GM23248 (cell line): ENCODE results near the gene GNAI1. TPM values are rescaled to one million over a fixed set of nuclear protein-coding genes. Genes with fewer than 3 reads are reported as not detected.

ENCODE experiments used
- DNase-seq: peaks from one replicate; pipeline ENCODE4 v3.0.0-alpha.2; 2015
- H2AFZ ChIP-seq: fragments of 200-600 bp; sonication (generic); 2 replicates; pipeline ENCODE4 v1.6.1; 2016; ENCODE audit warnings: antibody characterized with exemption
- H3F3A ChIP-seq: fragments of 200-600 bp; sonication (generic); 2 replicates; pipeline ENCODE4 v1.6.1; 2016; ENCODE audit warnings: mild to moderate bottlenecking, antibody characterized with exemption, mixed run types; ENCODE audit not compliant: insufficient read depth
- H3K27ac ChIP-seq: fragments of 200-600 bp; sonication (generic); 2 replicates; pipeline ENCODE4 v1.5.1; 2016; ENCODE audit warnings: mild to moderate bottlenecking
- H3K27me3 ChIP-seq: fragments of 200-600 bp; sonication (generic); replicated peaks from 2 replicates; pipeline ENCODE4 v1.6.1; 2016; ENCODE audit warnings: mild to moderate bottlenecking; ENCODE audit not compliant: insufficient read depth
- H3K36me3 ChIP-seq: fragments of 200-600 bp; sonication (generic); 2 replicates; pipeline ENCODE4 v1.6.1; 2016; ENCODE audit warnings: low read depth, mild to moderate bottlenecking
- H3K4me1 ChIP-seq: fragments of 200-600 bp; sonication (generic); 2 replicates; pipeline ENCODE4 v1.6.1; 2016; ENCODE audit warnings: mild to moderate bottlenecking; ENCODE audit not compliant: insufficient read depth
- H3K4me2 ChIP-seq: fragments of 200-600 bp; sonication (generic); one replicate; pipeline ENCODE4 v1.6.1; 2016; ENCODE audit warnings: mild to moderate bottlenecking; ENCODE audit not compliant: unreplicated experiment
- H3K4me3 ChIP-seq: fragments of 200-600 bp; sonication (generic); 2 replicates; pipeline ENCODE4 v1.5.1; 2016; ENCODE audit warnings: mild to moderate bottlenecking
- H3K79me2 ChIP-seq: fragments of 200-600 bp; sonication (generic); 2 replicates; pipeline ENCODE4 v1.6.1; 2016; ENCODE audit warnings: mild to moderate bottlenecking; ENCODE audit not compliant: insufficient read depth
- H3K9ac ChIP-seq: fragments of 200-600 bp; sonication (generic); 2 replicates; pipeline ENCODE4 v1.6.1; 2016; ENCODE audit warnings: mild to moderate bottlenecking
- H3K9me2 ChIP-seq: fragments of 200-600 bp; sonication (generic); 2 replicates; pipeline ENCODE4 v1.6.1; 2016; ENCODE audit warnings: mixed run types, mild to moderate bottlenecking, moderate library complexity; ENCODE audit not compliant: insufficient read depth
- H3K9me3 ChIP-seq: fragments of 200-600 bp; sonication (generic); one replicate; pipeline ENCODE4 v1.6.1; 2017; ENCODE audit warnings: low read depth
- H4K20me1 ChIP-seq: fragments of 200-600 bp; sonication (generic); 2 replicates; pipeline ENCODE4 v1.6.0; 2016; ENCODE audit not compliant: insufficient read depth
- EZH2 ChIP-seq: fragments of 200-600 bp; sonication (generic); IDR thresholded peaks from 2 replicates; pipeline ENCODE4 v1.6.1; 2018; ENCODE audit warnings: antibody characterized with exemption, mild to moderate bottlenecking; ENCODE audit not compliant: insufficient read depth, poor library complexity, severe bottlenecking
- EZH2phosphoT487 ChIP-seq: fragments of 200-600 bp; sonication (generic); IDR thresholded peaks from 2 replicates; pipeline ENCODE4 v1.6.1; 2018; ENCODE audit warnings: antibody characterized with exemption, moderate library complexity, mild to moderate bottlenecking, low read depth; ENCODE audit not compliant: insufficient read depth
- WGBS, 2 experiments: methylation state at CpG; one replicate each; pipeline ENCODE4 v1.1.6; 2015 to 2017; ENCODE audit warnings: low lambda C conversion rate in 2 of 2, low coverage in 1 of 2; ENCODE audit errors: missing lambda C conversion rate in 2 of 2; 5-methylcytosine and 5-hydroxymethylcytosine counted together
- in situ Hi-C: fragments of 300-500 bp; cut with MboI; formaldehyde crosslinking; loops from 2 replicates; pipeline ENCODE4 v1.15.0; 2020
- polyA plus RNA-seq: library from polyadenylated mRNA; unstranded; fragments of >200 nt; fragmentation: Nextera tagmentation; extraction: Ambion mirVana; gene quantifications from 2 replicates; pipeline ENCODE4 v1.2.1, GENCODE V29; 2016
- total RNA-seq: library from RNA; depleted of rRNA; stranded (reverse); fragments of >200 nt; shearing (Covaris generic); gene quantifications from 2 replicates; pipeline ENCODE4 v1.2.3, GENCODE V29; 2014

GNAI1 gene
- total and polyA plus RNA-seq, 2 experiments from 2014 or later, result 35.3 to 47.0 TPM

DNA sequence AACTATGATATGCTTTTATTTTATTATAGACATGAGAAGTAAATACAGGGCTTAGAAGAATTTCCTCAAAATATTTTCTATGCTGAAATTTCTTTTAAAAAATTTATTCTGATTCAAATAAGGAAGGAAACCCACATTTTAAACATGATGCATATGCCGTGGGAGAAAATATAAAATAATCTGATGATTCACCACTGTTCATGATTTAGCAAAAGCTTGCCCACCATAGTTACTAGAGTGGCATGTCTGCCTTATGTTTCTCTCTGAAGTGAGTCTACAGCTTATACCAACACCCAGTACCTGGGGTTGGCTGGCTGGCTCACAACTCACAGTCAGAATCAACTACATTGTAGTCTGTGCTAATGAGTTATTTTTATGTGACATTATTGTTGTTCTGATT is 102.0 kb downstream of the GNAI1 start:
- Histone ChIP-seq H3K4me3 (no peak overlapping the region), H4K20me1 (no peaks in the 10 kb centered on the region), H3K27me3 (no peaks in the 10 kb centered on the region), H2AFZ (no peak overlapping the region), H3K9me3 (no peaks in the 10 kb centered on the region), H3K4me2 (no peak overlapping the region), H3K9ac (no peak overlapping the region), H3K9me2 (no peaks in the 10 kb centered on the region), H3K79me2 (no peaks in the 10 kb centered on the region), H3F3A (peaks cover 9% of the 10 kb centered on the region), H3K4me1 (peaks cover 5% of the 10 kb centered on the region; the same call in 1 of the 2 replicates), H3K36me3 (no peaks in the 10 kb centered on the region), H3K27ac (no peak overlapping the region)
- no peak for DNase-seq
- 87 to 90% methylated on average over 1 of the region's 1 CpG for WGBS, 2 experiments
- in situ Hi-C loops, result no loop called here
- TF ChIP-seq EZH2 (no peak), EZH2phosphoT487 (no peak)

DNA sequence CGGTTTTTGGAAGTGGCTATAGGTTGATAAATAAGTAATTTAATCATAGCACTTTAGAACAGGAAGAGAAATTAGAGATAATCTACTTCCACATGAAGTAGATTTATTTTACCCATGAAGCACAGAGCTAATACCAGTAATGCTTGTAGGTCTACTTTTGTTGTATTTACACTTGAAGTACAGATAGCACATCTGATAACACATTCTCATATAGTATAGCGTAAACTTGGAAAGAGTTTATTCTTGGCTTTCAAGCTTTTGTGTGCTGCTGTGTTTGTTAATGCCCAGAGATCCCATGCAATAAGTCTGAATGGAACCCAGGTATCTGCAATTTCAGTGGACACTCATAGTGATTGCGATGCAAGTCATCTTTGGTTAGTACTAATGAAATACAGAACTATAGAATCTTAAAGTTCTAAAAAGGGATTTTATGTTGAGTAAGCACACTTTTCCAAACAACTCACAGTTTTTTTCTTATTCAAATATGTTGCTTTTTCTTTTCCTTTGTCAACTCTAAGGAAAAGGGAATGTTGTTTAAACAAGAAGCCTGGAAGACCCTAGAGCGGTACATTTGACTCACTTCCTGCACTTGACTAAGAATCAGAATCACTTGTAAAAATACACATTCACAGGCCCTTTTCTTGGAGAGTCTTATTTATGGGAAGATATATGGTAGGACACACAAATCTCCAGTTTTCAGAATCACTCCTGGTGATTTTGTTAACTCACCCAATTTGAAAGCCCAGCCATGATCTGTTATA is 105.8 kb downstream of the GNAI1 start:
- Histone ChIP-seq H3K27ac (no peak overlapping the region), H3K9ac (no peak overlapping the region), H3K4me3 (no peak overlapping the region), H3K27me3 (no peaks in the 10 kb centered on the region), H3K4me1 (peaks cover 4% of the 10 kb centered on the region; the same call in 1 of the 2 replicates), H2AFZ (no peak overlapping the region), H3K9me3 (no peaks in the 10 kb centered on the region), H3K36me3 (no peaks in the 10 kb centered on the region), H3K4me2 (no peak overlapping the region), H3K9me2 (no peaks in the 10 kb centered on the region), H4K20me1 (no peaks in the 10 kb centered on the region), H3K79me2 (no peaks in the 10 kb centered on the region), H3F3A (no peaks in the 10 kb centered on the region)
- 90 to 92% methylated on average over 4 of the region's 4 CpGs for WGBS, 2 experiments
- DNase-seq, result no peak
- in situ Hi-C loops, result no loop called here
- no peak for TF ChIP-seq EZH2
- no peak for TF ChIP-seq EZH2phosphoT487

DNA sequence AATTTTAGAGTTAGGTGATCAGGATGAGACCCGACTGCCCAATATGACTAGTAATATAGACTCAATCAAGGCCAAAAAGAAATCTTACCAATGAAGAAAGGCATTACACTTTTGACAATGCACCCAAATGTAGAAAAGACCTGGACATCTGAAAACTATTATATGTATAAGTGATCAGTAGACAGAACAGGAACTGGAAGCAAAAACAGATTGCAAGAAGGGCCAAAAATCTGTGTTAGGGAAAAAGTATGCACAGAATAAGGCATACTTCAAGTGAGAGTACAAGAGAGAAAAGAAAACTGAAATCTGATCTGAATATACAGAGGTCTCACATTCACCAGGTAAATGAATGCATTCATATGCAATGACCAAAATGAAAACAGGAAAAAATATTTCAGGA is 107.0 kb downstream of the GNAI1 start:
- Histone ChIP-seq H3K27me3 (no peaks in the 10 kb centered on the region), H3K4me2 (no peak overlapping the region), H2AFZ (no peak overlapping the region), H3K9ac (no peak overlapping the region), H3K9me3 (no peaks in the 10 kb centered on the region), H3K27ac (no peak overlapping the region), H4K20me1 (no peaks in the 10 kb centered on the region), H3F3A (no peaks in the 10 kb centered on the region), H3K79me2 (no peaks in the 10 kb centered on the region), H3K4me1 (peaks cover 4% of the 10 kb centered on the region; the same call in 1 of the 2 replicates), H3K36me3 (no peaks in the 10 kb centered on the region), H3K4me3 (no peak overlapping the region), H3K9me2 (no peaks in the 10 kb centered on the region)
- no peak for DNase-seq
- in situ Hi-C loops, result no loop called here
- WGBS, 2 experiments, result 90 to 96% methylated on average over 1 of the region's 1 CpG
- TF ChIP-seq EZH2phosphoT487 (no peak), EZH2 (no peak)

DNA sequence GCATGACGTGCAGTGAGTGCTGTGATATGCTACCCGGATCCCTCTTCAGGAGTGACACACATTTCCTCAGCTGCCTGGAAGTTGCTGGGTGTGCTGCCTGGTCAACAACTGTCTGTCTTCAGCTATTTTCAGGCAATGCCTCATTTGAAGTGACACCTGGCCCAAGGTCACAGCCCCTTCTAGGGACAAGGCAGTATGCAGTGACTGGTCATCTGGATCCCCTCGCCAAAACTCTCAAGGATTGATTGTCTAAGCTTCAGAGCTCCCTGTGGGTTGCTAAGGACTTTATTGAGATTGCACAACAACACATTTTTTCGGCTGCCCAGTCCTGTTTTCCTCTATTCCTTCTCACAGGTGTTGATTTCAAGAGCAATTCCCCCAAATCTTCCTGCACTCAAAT is 108.8 kb downstream of the GNAI1 start:
- H3K4me1 ChIP-seq, result peaks cover 4% of the 10 kb centered on the region; the same call in 1 of the 2 replicates
- no peaks in the 10 kb centered on the region for H3K9me2 ChIP-seq
- H4K20me1 ChIP-seq, result no peaks in the 10 kb centered on the region
- no peak for TF ChIP-seq EZH2phosphoT487
- TF ChIP-seq EZH2, result no peak
- no peaks in the 10 kb centered on the region for H3K9me3 ChIP-seq
- 90 to 94% methylated on average over 4 of the region's 4 CpGs for WGBS, 2 experiments
- DNase-seq, result no peak
- no peak overlapping the region for H3K4me2 ChIP-seq
- no peak overlapping the region for H3K27ac ChIP-seq
- H3K79me2 ChIP-seq, result no peaks in the 10 kb centered on the region
- H3K4me3 ChIP-seq, result no peak overlapping the region
- no peaks in the 10 kb centered on the region for H3K36me3 ChIP-seq
- no peaks in the 10 kb centered on the region for H3F3A ChIP-seq
- no peak overlapping the region for H2AFZ ChIP-seq
- no peaks in the 10 kb centered on the region for H3K27me3 ChIP-seq
- H3K9ac ChIP-seq, result no peak overlapping the region
- in situ Hi-C loops, result no loop called here
